NCI-H510A treated with DMSO at 0.1 percent for 48 hours (cell line): Measurements from ENCODE around the gene TRIM43.
"Not testable (repeated sequence)": the region's sequence is repeated elsewhere in the genome, so short reads cannot be mapped to it uniquely, and the experiment has no call there.

Source experiments
- DNase-seq: peaks from one replicate; lab custom pipeline; 2025; lab: John Stamatoyannopoulos, UW

The TRIM43 gene

GRCh38 chr2:95641787-95642186, 50.0 kb downstream of the TRIM43 start:
- DNase-seq: not testable (repeated sequence)

GRCh38 chr2:95642360-95642759, 50.6 kb downstream of the TRIM43 start:
- not testable (repeated sequence) for DNase-seq

GRCh38 chr2:95642951-95643350, 51.1 kb downstream of the TRIM43 start:
- DNase-seq: not testable (repeated sequence)

- not testable (repeated sequence) for DNase-seq
Measured at GRCh38 chr2:95645312-95645711, 53.5 kb downstream of the TRIM43 start.

GRCh38 chr2:95646274-95646994, 54.6 kb downstream of the TRIM43 start:
- DNase-seq: not testable (repeated sequence)

- not testable (repeated sequence) for DNase-seq
Measured at GRCh38 chr2:95648894-95649544, 57.2 kb downstream of the TRIM43 start.
